HCT116 (cell line): Measurements from ENCODE around the gene GZF1.

Source experiments
- EZH2 ChIP-seq: fragments of 200-600 bp; sonication (generic); IDR thresholded peaks from 2 replicates; pipeline ENCODE4 v1.6.1; 2017; ENCODE audit warnings: antibody characterized with exemption, mixed run types
- EZH2phosphoT487 ChIP-seq: fragments of 200-600 bp; IDR thresholded peaks from 2 replicates; pipeline ENCODE4 v1.6.1; 2018; ENCODE audit warnings: antibody characterized with exemption, borderline replicate concordance
- JUND ChIP-seq: IDR thresholded peaks from 2 replicates; pipeline ENCODE4 v1.6.1; 2012
- POLR2A ChIP-seq: IDR thresholded peaks from 2 replicates; pipeline ENCODE4 v1.7.0; 2011; ENCODE audit warnings: borderline replicate concordance; ENCODE audit not compliant: insufficient read depth, insufficient read length; ENCODE audit errors: extremely low read depth
- POLR2AphosphoS5 ChIP-seq: IDR thresholded peaks from 2 replicates; pipeline ENCODE4 v1.6.1; 2011; ENCODE audit warnings: mild to moderate bottlenecking, low read depth, low read length, moderate library complexity
- RAD21 ChIP-seq: IDR thresholded peaks from 2 replicates; pipeline ENCODE4 v1.6.1; 2012; ENCODE audit warnings: low read depth, mild to moderate bottlenecking
- SP1 ChIP-seq: IDR thresholded peaks from 2 replicates; pipeline ENCODE4 v1.6.1; 2012; ENCODE audit warnings: low read depth
- TCF7L2 ChIP-seq: IDR thresholded peaks from 2 replicates; pipeline ENCODE4 v1.7.0; 2011; ENCODE audit warnings: borderline replicate concordance, inconsistent platforms; ENCODE audit not compliant: insufficient read depth, insufficient read length; ENCODE audit errors: extremely low read depth
- TF ChIP-seq, protein P1 (sequence below), 3 experiments: fragments of 200-600 bp in 1 of 3; sonication (generic) in 1 of 3; IDR thresholded peaks in 2 of 3; conservative IDR thresholded peaks in 1 of 3; 2 replicates each; pipeline ENCODE4 v1.5.1; 2012 to 2017; ENCODE audit warnings: low read depth in 2 of 3, low read length in 2 of 3, antibody characterized with exemption in 1 of 3, borderline replicate concordance in 1 of 3, control low read depth in 1 of 3, mild to moderate bottlenecking in 1 of 3, mixed read lengths in 1 of 3, mixed run types in 1 of 3, moderate library complexity in 1 of 3; ENCODE audit not compliant: insufficient read depth in 1 of 3
- TF ChIP-seq, protein P2 (sequence below): IDR thresholded peaks from 2 replicates; pipeline ENCODE4 v1.6.1; 2012; ENCODE audit warnings: low read depth
- TF ChIP-seq, protein P3 (sequence below): IDR thresholded peaks from 2 replicates; pipeline ENCODE4 v1.6.1; 2012

DNA sequence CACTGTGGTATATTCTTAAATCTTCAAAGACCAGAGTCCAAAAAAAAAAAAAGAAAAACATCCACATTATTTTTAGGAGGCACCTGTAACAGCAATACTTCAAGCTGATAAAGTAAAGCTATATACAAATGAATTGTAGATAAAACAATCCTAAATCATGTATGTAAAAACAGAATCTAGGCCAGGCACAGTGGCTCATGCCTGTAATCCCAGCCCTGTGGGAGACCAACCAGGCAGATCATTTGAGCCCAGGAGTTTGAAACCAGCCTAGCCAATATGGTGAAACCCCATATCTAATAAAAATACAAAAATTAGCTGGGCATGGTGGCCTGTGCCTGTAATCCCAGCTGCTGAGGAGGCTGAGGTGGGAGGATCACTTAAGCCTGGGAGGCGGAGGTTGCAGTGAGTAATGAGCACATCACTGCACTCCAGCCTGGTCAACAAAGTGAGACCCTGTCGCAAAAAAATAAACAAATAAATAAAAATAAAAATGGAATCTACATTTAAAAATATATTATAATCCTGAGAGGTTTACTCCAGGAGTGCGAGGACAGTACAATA is 52.0 kb downstream of the GZF1 start:
- TF ChIP-seq, protein P1, sequence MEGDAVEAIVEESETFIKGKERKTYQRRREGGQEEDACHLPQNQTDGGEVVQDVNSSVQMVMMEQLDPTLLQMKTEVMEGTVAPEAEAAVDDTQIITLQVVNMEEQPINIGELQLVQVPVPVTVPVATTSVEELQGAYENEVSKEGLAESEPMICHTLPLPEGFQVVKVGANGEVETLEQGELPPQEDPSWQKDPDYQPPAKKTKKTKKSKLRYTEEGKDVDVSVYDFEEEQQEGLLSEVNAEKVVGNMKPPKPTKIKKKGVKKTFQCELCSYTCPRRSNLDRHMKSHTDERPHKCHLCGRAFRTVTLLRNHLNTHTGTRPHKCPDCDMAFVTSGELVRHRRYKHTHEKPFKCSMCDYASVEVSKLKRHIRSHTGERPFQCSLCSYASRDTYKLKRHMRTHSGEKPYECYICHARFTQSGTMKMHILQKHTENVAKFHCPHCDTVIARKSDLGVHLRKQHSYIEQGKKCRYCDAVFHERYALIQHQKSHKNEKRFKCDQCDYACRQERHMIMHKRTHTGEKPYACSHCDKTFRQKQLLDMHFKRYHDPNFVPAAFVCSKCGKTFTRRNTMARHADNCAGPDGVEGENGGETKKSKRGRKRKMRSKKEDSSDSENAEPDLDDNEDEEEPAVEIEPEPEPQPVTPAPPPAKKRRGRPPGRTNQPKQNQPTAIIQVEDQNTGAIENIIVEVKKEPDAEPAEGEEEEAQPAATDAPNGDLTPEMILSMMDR (IDR thresholded peaks at IDR 0.05 in 2 of 3, conservative IDR thresholded peaks at IDR 0.05 in 1 of 3; ENCODE audit: borderline replicate concordance in 1 of 3, insufficient read depth in 1 of 3, low read depth in 2 of 3, low read length in 2 of 3), result no peak
- TF ChIP-seq SP1, result no peak
- no peak for TF ChIP-seq EZH2
- TF ChIP-seq, protein P2, sequence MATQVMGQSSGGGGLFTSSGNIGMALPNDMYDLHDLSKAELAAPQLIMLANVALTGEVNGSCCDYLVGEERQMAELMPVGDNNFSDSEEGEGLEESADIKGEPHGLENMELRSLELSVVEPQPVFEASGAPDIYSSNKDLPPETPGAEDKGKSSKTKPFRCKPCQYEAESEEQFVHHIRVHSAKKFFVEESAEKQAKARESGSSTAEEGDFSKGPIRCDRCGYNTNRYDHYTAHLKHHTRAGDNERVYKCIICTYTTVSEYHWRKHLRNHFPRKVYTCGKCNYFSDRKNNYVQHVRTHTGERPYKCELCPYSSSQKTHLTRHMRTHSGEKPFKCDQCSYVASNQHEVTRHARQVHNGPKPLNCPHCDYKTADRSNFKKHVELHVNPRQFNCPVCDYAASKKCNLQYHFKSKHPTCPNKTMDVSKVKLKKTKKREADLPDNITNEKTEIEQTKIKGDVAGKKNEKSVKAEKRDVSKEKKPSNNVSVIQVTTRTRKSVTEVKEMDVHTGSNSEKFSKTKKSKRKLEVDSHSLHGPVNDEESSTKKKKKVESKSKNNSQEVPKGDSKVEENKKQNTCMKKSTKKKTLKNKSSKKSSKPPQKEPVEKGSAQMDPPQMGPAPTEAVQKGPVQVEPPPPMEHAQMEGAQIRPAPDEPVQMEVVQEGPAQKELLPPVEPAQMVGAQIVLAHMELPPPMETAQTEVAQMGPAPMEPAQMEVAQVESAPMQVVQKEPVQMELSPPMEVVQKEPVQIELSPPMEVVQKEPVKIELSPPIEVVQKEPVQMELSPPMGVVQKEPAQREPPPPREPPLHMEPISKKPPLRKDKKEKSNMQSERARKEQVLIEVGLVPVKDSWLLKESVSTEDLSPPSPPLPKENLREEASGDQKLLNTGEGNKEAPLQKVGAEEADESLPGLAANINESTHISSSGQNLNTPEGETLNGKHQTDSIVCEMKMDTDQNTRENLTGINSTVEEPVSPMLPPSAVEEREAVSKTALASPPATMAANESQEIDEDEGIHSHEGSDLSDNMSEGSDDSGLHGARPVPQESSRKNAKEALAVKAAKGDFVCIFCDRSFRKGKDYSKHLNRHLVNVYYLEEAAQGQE, result no peak
- no peak for TF ChIP-seq JUND
- TF ChIP-seq POLR2A, result no peak
- TF ChIP-seq POLR2AphosphoS5, result no peak
- TF ChIP-seq, protein P3, sequence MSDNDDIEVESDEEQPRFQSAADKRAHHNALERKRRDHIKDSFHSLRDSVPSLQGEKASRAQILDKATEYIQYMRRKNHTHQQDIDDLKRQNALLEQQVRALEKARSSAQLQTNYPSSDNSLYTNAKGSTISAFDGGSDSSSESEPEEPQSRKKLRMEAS, result no peak
- TF ChIP-seq TCF7L2, result no peak
- no peak for TF ChIP-seq RAD21
- no peak for TF ChIP-seq EZH2phosphoT487
